Activated CD8-positive, alpha-beta T cell treated with anti-CD3 and anti-CD28 coated beads, Interleukin-2, amount 10 ng/mL, durations not matched to agents 7 days and 5 days (primary cell): ENCODE results near the gene CLPSL1. TPM values are rescaled to one million over a fixed set of nuclear protein-coding genes. Genes with fewer than 3 reads are reported as not detected.
"Not testable (repeated sequence)": the region's sequence is repeated elsewhere in the genome, so short reads cannot be mapped to it uniquely, and the experiment has no call there.

Experiments
- ATAC-seq: fragments of 150-1000 bp; cut with Tn5 transposase; one replicate; pipeline ENCODE4 v1.10.0; 2021; ENCODE audit warnings: moderate library complexity
- CTCF ChIA-PET: fragments of 350-600 bp; sonication (Branson Sonifier 250); formaldehyde crosslinking; loops from one replicate; lab custom pipeline; 2021; ENCODE audit warnings: antibody characterized with exemption; lab: Charles Lee
- POLR2A ChIA-PET: fragments of 350-600 bp; sonication (Branson Sonifier 250); formaldehyde crosslinking; loops from one replicate; lab custom pipeline; 2021; ENCODE audit warnings: antibody characterized with exemption; lab: Charles Lee
- DNase-seq: peaks from one replicate; pipeline ENCODE4 v3.0.0-alpha.2; 2020
- H3K27ac Mint-ChIP-seq: one replicate; pipeline ENCODE4 v1.8.0; 2021; ENCODE audit warnings: mild to moderate bottlenecking, mixed read lengths
- H3K27me3 Mint-ChIP-seq: one replicate; pipeline ENCODE4 v1.8.0; 2021; ENCODE audit warnings: low read depth, mixed read lengths
- H3K36me3 Mint-ChIP-seq: one replicate; pipeline ENCODE4 v1.8.0; 2021; ENCODE audit warnings: low read depth, mixed read lengths
- H3K4me1 Mint-ChIP-seq: one replicate; pipeline ENCODE4 v1.8.0; 2021; ENCODE audit warnings: low read depth, mixed read lengths
- H3K4me3 Mint-ChIP-seq: one replicate; pipeline ENCODE4 v1.8.0; 2021; ENCODE audit warnings: mild to moderate bottlenecking, mixed read lengths
- H3K9me3 Mint-ChIP-seq: one replicate; pipeline ENCODE4 v1.8.0; 2022; ENCODE audit warnings: mixed read lengths; ENCODE audit not compliant: insufficient read depth
- total RNA-seq, 2 experiments: library from RNA; stranded (reverse); gene quantifications; one replicate each; pipeline ENCODE4 v1.2.3, GENCODE V29; 2021

The CLPSL1 gene
- not detected for total RNA-seq

- Mint-ChIP-seq H3K9me3 (no peaks in the 10 kb centered on the region), H3K4me1 (no peaks in the 10 kb centered on the region), H3K27me3 (peaks cover 33% of the 10 kb centered on the region), H3K36me3 (no peaks in the 10 kb centered on the region), H3K4me3 (no peak within 1 kb of the TSS), H3K27ac (no peak within 1 kb of the TSS)
- ATAC-seq = no peak
- no peak for DNase-seq
- CTCF ChIA-PET = no interaction called here
- POLR2A ChIA-PET = interaction anchor here (0.6 kb wide), 1 partner anchor 147 kb away, joined by 3 read pairs; no protein-coding TSS in a partner anchor
Measured at GRCh38 chr6:35780719-35781118, at the start of gene CLPSL1. Gene CLPSL1, plus strand, starts transcription at chr6:35781019. Its CDS starts 92 bp downstream, at chr6:35781111.

GRCh38 chr6:35731414-35731735, 49.4 kb upstream of the CLPSL1 start:
- CTCF ChIA-PET = interaction anchor here (1.4 to 10.3 kb wide), 5 partner anchors 13 to 179 kb away, joined by 4 to 259 read pairs (median 7); no protein-coding TSS in a partner anchor
- ATAC-seq = peak; percentile 48
- no peaks in the 10 kb centered on the region for H3K36me3 Mint-ChIP-seq
- POLR2A ChIA-PET = interaction anchor here (0.8 to 2.5 kb wide), 9 partner anchors 11 to 92 kb away, joined by 3 to 9 read pairs (median 3); no protein-coding TSS in a partner anchor
- peak overlapping the region; percentile 99 for H3K27ac Mint-ChIP-seq
- peak; percentile 98 for DNase-seq
- no peaks in the 10 kb centered on the region for H3K9me3 Mint-ChIP-seq
- H3K4me3 Mint-ChIP-seq = peak overlapping the region; percentile 85
- H3K27me3 Mint-ChIP-seq = no peaks in the 10 kb centered on the region
- H3K4me1 Mint-ChIP-seq = peaks cover 81% of the 10 kb centered on the region

GRCh38 chr6:35731736-35732532, 48.9 kb upstream of the CLPSL1 start:
- H3K27ac Mint-ChIP-seq = peak overlapping the region; percentile 99
- DNase-seq = peak; percentile 98
- H3K4me3 Mint-ChIP-seq = peak overlapping the region; percentile 85
- ChIA-PET CTCF (interaction anchor here (0.7 to 10.3 kb wide), 14 partner anchors 12 to 209 kb away, joined by 3 to 259 read pairs (median 6); no protein-coding TSS in a partner anchor), POLR2A (interaction anchor here (0.7 to 2.5 kb wide), 13 partner anchors 12 to 148 kb away, joined by 3 to 9 read pairs (median 3); no protein-coding TSS in a partner anchor)
- H3K36me3 Mint-ChIP-seq = no peaks in the 10 kb centered on the region
- peak; percentile 63 for ATAC-seq
- H3K9me3 Mint-ChIP-seq = no peaks in the 10 kb centered on the region
- no peaks in the 10 kb centered on the region for H3K27me3 Mint-ChIP-seq
- peaks cover 77% of the 10 kb centered on the region for H3K4me1 Mint-ChIP-seq

- POLR2A ChIA-PET = interaction anchor here (1.0 to 2.5 kb wide), 2 partner anchors 15 to 130 kb away, joined by 3 to 9 read pairs; no protein-coding TSS in a partner anchor
- no peak for ATAC-seq
Measured at GRCh38 chr6:35733633-35734032, 47.2 kb upstream of the CLPSL1 start.

GRCh38 chr6:35734319-35734718, 46.5 kb upstream of the CLPSL1 start:
- not testable (repeated sequence) for H3K27ac Mint-ChIP-seq, H3K27me3 Mint-ChIP-seq, ATAC-seq, DNase-seq, H3K36me3 Mint-ChIP-seq, H3K9me3 Mint-ChIP-seq, H3K4me3 Mint-ChIP-seq
- POLR2A ChIA-PET = interaction anchor here (1.1 kb wide), 1 partner anchor 132 kb away, joined by 3 read pairs; no protein-coding TSS in a partner anchor
- CTCF ChIA-PET = interaction anchor here (0.7 to 10.3 kb wide), 12 partner anchors 29 to 212 kb away, joined by 3 to 259 read pairs (median 9); partner anchors contain the start of gene FKBP5
- H3K4me1 Mint-ChIP-seq = peaks cover 64% of the 10 kb centered on the region

More at GRCh38 chr6:35733633-35734032, 47.2 kb upstream of the CLPSL1 start:
- H3K4me3 Mint-ChIP-seq = no peak overlapping the region
- H3K9me3 Mint-ChIP-seq = no peaks in the 10 kb centered on the region
- H3K4me1 Mint-ChIP-seq = peaks cover 71% of the 10 kb centered on the region
- no peak for DNase-seq
- CTCF ChIA-PET = interaction anchor here (0.9 to 10.3 kb wide), 13 partner anchors 14 to 282 kb away, joined by 3 to 259 read pairs (median 7); partner anchors contain the start of gene FANCE
- no peaks in the 10 kb centered on the region for H3K36me3 Mint-ChIP-seq
- no peaks in the 10 kb centered on the region for H3K27me3 Mint-ChIP-seq
- H3K27ac Mint-ChIP-seq = no peak overlapping the region

- Mint-ChIP-seq H3K36me3 (no peaks in the 10 kb centered on the region), H3K27me3 (no peaks in the 10 kb centered on the region), H3K9me3 (no peaks in the 10 kb centered on the region), H3K27ac (no peak overlapping the region), H3K4me1 (peaks cover 53% of the 10 kb centered on the region), H3K4me3 (no peak overlapping the region)
- ChIA-PET CTCF (interaction anchor here (0.8 to 10.3 kb wide), 33 partner anchors 9 to 442 kb away, joined by 3 to 259 read pairs (median 16); partner anchors contain the start of genes FANCE and FKBP5), POLR2A (interaction anchor here (1.1 to 1.2 kb wide), 2 partner anchors 47 to 133 kb away, joined by 3 read pairs; partner anchors contain the start of gene FKBP5)
- DNase-seq (no peak), ATAC-seq (no peak)
Measured at GRCh38 chr6:35735452-35735851, 45.4 kb upstream of the CLPSL1 start.

GRCh38 chr6:35736253-35736894, 44.4 kb upstream of the CLPSL1 start:
- CTCF ChIA-PET = interaction anchor here (0.7 to 10.3 kb wide), 52 partner anchors 10 to 443 kb away, joined by 3 to 259 read pairs (median 9); partner anchors contain the start of genes FANCE, FKBP5 and RPL10A
- ATAC-seq (peak; percentile 29), DNase-seq (peak; percentile 89)
- H3K27me3 Mint-ChIP-seq = no peaks in the 10 kb centered on the region
- POLR2A ChIA-PET = interaction anchor here (0.7 to 1.7 kb wide), 8 partner anchors 8 to 266 kb away, joined by 3 to 4 read pairs (median 3); partner anchors contain the start of gene FKBP5
- peaks cover 46% of the 10 kb centered on the region for H3K4me1 Mint-ChIP-seq
- H3K36me3 Mint-ChIP-seq = no peaks in the 10 kb centered on the region
- H3K4me3 Mint-ChIP-seq = no peak overlapping the region
- H3K27ac Mint-ChIP-seq = no peak overlapping the region
- H3K9me3 Mint-ChIP-seq = no peaks in the 10 kb centered on the region

GRCh38 chr6:35736982-35737412, 43.8 kb upstream of the CLPSL1 start, which contains the start of gene ARMC12:
Gene ARMC12, plus strand, starts transcription at chr6:35737032. Its CDS starts 77 bp downstream, at chr6:35737109.
- H3K4me3 Mint-ChIP-seq = no peak within 1 kb of the TSS
- ChIA-PET CTCF (interaction anchor here (0.6 to 10.3 kb wide), 59 partner anchors 10 to 478 kb away, joined by 3 to 259 read pairs (median 8); partner anchors contain the start of genes FKBP5 and RPL10A), POLR2A (interaction anchor here (0.7 to 1.7 kb wide), 7 partner anchors 9 to 266 kb away, joined by 3 to 4 read pairs (median 3); no protein-coding TSS in a partner anchor)
- no peaks in the 10 kb centered on the region for H3K27me3 Mint-ChIP-seq
- H3K36me3 Mint-ChIP-seq = no peaks in the 10 kb centered on the region
- H3K9me3 Mint-ChIP-seq = no peaks in the 10 kb centered on the region
- ATAC-seq (no peak), DNase-seq (no peak)
- peak within 1 kb of the TSS; percentile 58 for H3K27ac Mint-ChIP-seq
- H3K4me1 Mint-ChIP-seq = peaks cover 44% of the 10 kb centered on the region

GRCh38 chr6:35737413-35738211, 43.2 kb upstream of the CLPSL1 start:
- Mint-ChIP-seq H3K27ac (peak overlapping the region; percentile 58), H3K9me3 (no peaks in the 10 kb centered on the region), H3K4me3 (no peak overlapping the region), H3K4me1 (peaks cover 39% of the 10 kb centered on the region), H3K36me3 (no peaks in the 10 kb centered on the region), H3K27me3 (no peaks in the 10 kb centered on the region)
- DNase-seq (no peak), ATAC-seq (peak; percentile 76)
- CTCF ChIA-PET = interaction anchor here (0.6 to 10.3 kb wide), 53 partner anchors 9 to 481 kb away, joined by 3 to 259 read pairs (median 8); partner anchors contain the start of genes FKBP5 and RPL10A
- POLR2A ChIA-PET = interaction anchor here (1.2 to 1.7 kb wide), 3 partner anchors 51 to 214 kb away, joined by 3 to 4 read pairs (median 4); no protein-coding TSS in a partner anchor
